Mucosa of rectum (tissue), 2 donors: Measurements from ENCODE around the gene TOB1.
A peak's percentile ranks its signal among the peaks of the same experiment; 100 is the strongest.

Experiments used
- H3K27ac ChIP-seq, 2 donors: one replicate each; pipeline ENCODE4 v1.7.0; 2013; ENCODE audit warnings: inconsistent platforms in 2 of 2, low read depth in 2 of 2, low read length in 2 of 2
- H3K27me3 ChIP-seq, 2 donors: one replicate each; pipeline ENCODE4 v1.7.0; 2013; ENCODE audit warnings: low read length in 2 of 2; ENCODE audit not compliant: control insufficient read depth in 2 of 2, insufficient read depth in 2 of 2
- H3K36me3 ChIP-seq, 2 donors: one replicate each; pipeline ENCODE4 v1.7.0; 2013; ENCODE audit warnings: low read length in 2 of 2; ENCODE audit not compliant: control insufficient read depth in 2 of 2, insufficient read depth in 2 of 2
- H3K4me1 ChIP-seq, 2 donors: one replicate each; pipeline ENCODE4 v1.7.0; 2013; ENCODE audit warnings: low read length in 2 of 2, mild to moderate bottlenecking in 1 of 2; ENCODE audit not compliant: control insufficient read depth in 2 of 2, insufficient read depth in 2 of 2
- H3K4me3 ChIP-seq, 2 donors: one replicate each; pipeline ENCODE4 v1.7.0; 2013; ENCODE audit warnings: low read length in 2 of 2
- H3K9ac ChIP-seq, 2 donors: one replicate each; pipeline ENCODE4 v1.7.0; 2013; ENCODE audit warnings: low read length in 2 of 2, low read depth in 1 of 2, mild to moderate bottlenecking in 1 of 2
- H3K9me3 ChIP-seq, 2 donors: one replicate each; pipeline ENCODE4 v1.7.0; 2013; ENCODE audit warnings: low read length in 2 of 2; ENCODE audit not compliant: control insufficient read depth in 2 of 2
- donor health status: healthy.
- donor health status: Normal muscosa, but diverticular disease.

TOB1 gene

GRCh38 chr17:50868140-50868438 lies 1.9 kb upstream of the TOB1 start:
- Histone ChIP-seq H3K27me3 (no peaks in the 10 kb centered on the region), H3K9me3 (no peaks in the 10 kb centered on the region), H3K4me3 (peak overlapping the region; percentile 84 to 96), H3K4me1 (peaks cover 3 to 13% of the 10 kb centered on the region in 2 donors), H3K9ac (peak overlapping the region; percentile 98 to 100), H3K36me3 (peaks cover 3 to 7% of the 10 kb centered on the region in 2 donors), H3K27ac (peak overlapping the region; percentile 100)

DNA sequence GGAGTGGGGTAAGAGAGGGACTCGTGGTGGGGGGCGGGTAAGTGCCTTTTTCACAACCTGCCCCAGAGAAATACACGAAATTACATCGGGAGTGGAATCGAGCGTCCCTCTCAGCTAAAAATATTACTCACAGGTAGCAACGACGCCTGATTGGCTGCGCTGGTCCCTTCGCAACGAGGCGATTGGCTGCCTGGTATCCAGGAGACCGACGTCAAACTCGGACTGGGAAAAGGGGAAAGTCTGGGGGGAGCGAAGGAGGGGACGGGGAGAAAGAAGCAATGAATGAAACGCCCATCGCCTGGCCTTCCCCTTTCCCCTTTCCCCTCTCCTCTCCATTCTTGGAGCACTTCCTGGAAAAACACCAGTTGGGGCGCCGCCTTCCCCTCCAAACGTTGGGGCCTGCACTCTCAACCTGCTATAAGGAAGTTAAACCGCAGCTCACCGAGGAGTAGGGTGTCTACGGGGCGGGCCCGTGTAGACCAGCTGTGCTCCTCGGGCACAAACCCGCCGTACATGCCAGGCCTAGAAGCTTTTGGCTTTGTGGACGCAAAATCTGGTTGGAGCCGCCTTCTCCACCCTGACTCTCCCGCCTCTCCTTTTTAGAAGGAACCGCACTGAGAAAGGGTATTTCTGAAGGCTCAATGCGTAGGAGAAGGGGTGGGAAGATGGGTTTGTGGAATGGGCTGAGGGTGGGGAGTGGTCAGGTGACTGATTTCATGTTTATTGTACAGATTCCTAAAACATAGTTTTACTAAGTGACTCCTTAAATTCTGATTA lies 1.4 kb upstream of the TOB1 start:
- H3K27me3 ChIP-seq = no peaks in the 10 kb centered on the region
- no peaks in the 10 kb centered on the region for H3K9me3 ChIP-seq
- H3K9ac ChIP-seq = peak overlapping the region; percentile 98 to 100
- peaks cover 8 to 12% of the 10 kb centered on the region in 2 donors for H3K36me3 ChIP-seq
- peak overlapping the region; percentile 100 for H3K27ac ChIP-seq
- peaks cover 6 to 19% of the 10 kb centered on the region in 2 donors for H3K4me1 ChIP-seq
- peak overlapping the region; percentile 84 to 96 for H3K4me3 ChIP-seq

GRCh38 chr17:50866950-50867362 lies 802 bp upstream of the TOB1 start:
- H3K27ac ChIP-seq = peak overlapping the region; percentile 100
- H3K4me1 ChIP-seq = peaks cover 6 to 20% of the 10 kb centered on the region in 2 donors
- H3K4me3 ChIP-seq = peak overlapping the region; percentile 84 to 96
- no peaks in the 10 kb centered on the region for H3K27me3 ChIP-seq
- H3K9ac ChIP-seq = peak overlapping the region; percentile 98 to 100
- H3K9me3 ChIP-seq = no peaks in the 10 kb centered on the region
- peaks cover 8 to 17% of the 10 kb centered on the region in 2 donors for H3K36me3 ChIP-seq

DNA sequence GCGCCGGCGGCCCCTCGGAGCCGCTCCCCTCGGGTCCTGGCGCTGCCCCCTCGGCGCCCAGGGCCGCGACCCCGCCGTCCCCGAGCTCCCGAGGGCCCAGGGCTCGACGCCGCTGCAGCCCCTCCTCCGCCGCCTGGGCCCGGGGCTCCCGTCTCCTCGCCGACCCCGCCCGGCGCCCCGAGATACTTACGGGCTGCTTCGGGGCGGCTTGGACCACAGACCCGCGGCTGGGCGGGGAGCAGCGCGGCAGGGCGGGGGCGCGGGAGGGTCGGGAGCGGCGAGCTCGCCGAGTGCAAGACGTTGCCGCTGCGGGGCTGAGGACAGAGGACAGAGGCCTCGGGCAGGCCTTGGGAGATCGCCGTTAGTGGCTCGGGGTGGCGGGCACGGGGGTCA lies 290 bp downstream of the TOB1 start:
- Histone ChIP-seq H3K27ac (peak overlapping the region; percentile 97 to 98), H3K36me3 (peaks cover 13 to 27% of the 10 kb centered on the region in 2 donors), H3K9me3 (no peaks in the 10 kb centered on the region), H3K27me3 (no peaks in the 10 kb centered on the region), H3K9ac (peak overlapping the region; percentile 89 to 99), H3K4me3 (peak overlapping the region; percentile 96 to 97), H3K4me1 (peaks cover 6 to 21% of the 10 kb centered on the region in 2 donors)

DNA sequence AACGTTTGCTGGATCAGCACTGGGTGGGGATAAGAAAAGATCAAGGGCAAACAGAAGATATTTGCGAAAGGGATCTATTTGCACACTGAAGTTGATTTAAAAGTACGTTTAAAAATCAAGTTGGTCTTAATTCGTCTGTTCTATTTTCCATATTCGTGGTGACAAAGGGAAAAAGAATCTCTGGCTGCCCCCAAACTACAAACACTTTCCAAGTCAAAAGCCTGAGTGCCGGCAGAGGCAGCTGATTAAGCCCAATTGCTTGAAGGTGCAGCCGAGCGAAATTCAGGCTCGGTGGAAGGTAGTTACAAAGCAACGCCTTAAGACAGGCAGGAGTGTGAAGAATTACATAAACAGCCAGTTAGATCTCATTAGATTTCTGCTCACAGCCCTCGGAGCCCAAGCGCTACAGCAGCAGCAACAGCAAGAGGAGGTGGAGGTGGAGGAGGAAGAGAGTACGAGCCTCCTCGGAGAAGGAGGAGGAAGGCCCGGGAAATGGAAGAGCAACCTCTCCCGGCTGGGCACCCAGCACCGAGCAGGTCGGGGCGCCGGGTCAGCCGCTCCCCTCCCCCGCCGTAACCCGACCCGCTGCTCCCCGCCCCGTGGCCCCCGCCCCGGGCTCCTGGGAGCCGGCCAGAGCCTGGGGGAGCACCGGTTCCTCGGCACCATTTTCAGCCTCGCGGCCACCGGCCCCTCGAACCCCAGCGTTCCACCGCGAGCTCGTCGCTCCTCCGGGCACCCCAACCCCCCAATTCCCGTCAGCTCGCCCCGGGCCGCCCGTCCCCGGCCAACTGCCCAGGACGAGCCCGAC lies 890 bp downstream of the TOB1 start:
- peaks cover 6 to 21% of the 10 kb centered on the region in 2 donors for H3K4me1 ChIP-seq
- H3K27me3 ChIP-seq = no peaks in the 10 kb centered on the region
- H3K36me3 ChIP-seq = peaks cover 13 to 27% of the 10 kb centered on the region in 2 donors
- H3K4me3 ChIP-seq = peak overlapping the region; percentile 96 to 97
- peak overlapping the region; percentile 97 to 98 for H3K27ac ChIP-seq
- H3K9me3 ChIP-seq = no peaks in the 10 kb centered on the region
- peak overlapping the region; percentile 89 to 99 for H3K9ac ChIP-seq

GRCh38 chr17:50864747-50865059 lies 1.5 kb downstream of the TOB1 start:
- Histone ChIP-seq H3K9me3 (no peaks in the 10 kb centered on the region), H3K27me3 (no peaks in the 10 kb centered on the region), H3K27ac (peak overlapping the region; percentile 97 to 98), H3K4me1 (peaks cover 6 to 21% of the 10 kb centered on the region in 2 donors), H3K36me3 (peaks cover 13 to 27% of the 10 kb centered on the region in 2 donors), H3K4me3 (peak overlapping the region; percentile 96 to 97), H3K9ac (peak overlapping the region; percentile 89 to 99)

DNA sequence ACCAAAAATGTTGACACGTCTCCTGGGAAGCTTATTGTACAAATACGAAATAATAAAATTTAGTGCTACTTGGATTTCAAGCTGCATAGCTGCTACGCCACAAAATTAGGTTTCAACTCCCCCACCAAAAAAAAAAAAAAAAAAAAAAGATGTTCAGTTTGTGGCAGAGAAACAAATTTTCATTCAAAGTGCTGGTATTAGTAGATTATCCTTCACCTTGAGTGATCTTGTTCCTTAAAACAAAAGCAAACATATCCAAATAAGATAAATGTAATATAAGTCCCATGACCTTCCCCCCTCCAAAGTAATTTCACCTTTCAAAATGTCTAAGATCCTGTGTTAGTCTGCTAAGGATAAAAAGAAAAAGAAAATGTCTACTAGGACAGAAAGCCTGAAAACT lies 2.2 kb downstream of the TOB1 start:
- H3K4me3 ChIP-seq = peak overlapping the region; percentile 96 to 97
- no peaks in the 10 kb centered on the region for H3K27me3 ChIP-seq
- no peaks in the 10 kb centered on the region for H3K9me3 ChIP-seq
- H3K27ac ChIP-seq = peak overlapping the region; percentile 97 to 98
- H3K9ac ChIP-seq = peak overlapping the region; percentile 89 to 99
- peaks cover 13 to 27% of the 10 kb centered on the region in 2 donors for H3K36me3 ChIP-seq
- peaks cover 6 to 21% of the 10 kb centered on the region in 2 donors for H3K4me1 ChIP-seq

GRCh38 chr17:50863221-50863843 lies 2.8 kb downstream of the TOB1 start:
- no peaks in the 10 kb centered on the region for H3K27me3 ChIP-seq
- no peaks in the 10 kb centered on the region for H3K9me3 ChIP-seq
- H3K9ac ChIP-seq = peak overlapping the region; percentile 35 to 89
- peaks cover 13 to 27% of the 10 kb centered on the region in 2 donors for H3K36me3 ChIP-seq
- peaks cover 10 to 20% of the 10 kb centered on the region in 2 donors for H3K4me1 ChIP-seq
- peak overlapping the region; percentile 96 to 97 for H3K4me3 ChIP-seq
- H3K27ac ChIP-seq = peak overlapping the region; percentile 56 to 97

GRCh38 chr17:50861822-50862528 lies 4.2 kb downstream of the TOB1 start:
- Histone ChIP-seq H3K27me3 (no peaks in the 10 kb centered on the region), H3K9ac (peak overlapping the region in 1 of 2 donors; percentile 11), H3K4me3 (peak overlapping the region in 1 of 2 donors; percentile 97), H3K4me1 (peaks cover 11 to 19% of the 10 kb centered on the region in 2 donors), H3K27ac (peak overlapping the region in 1 of 2 donors; percentile 23), H3K36me3 (peaks cover 13 to 27% of the 10 kb centered on the region in 2 donors), H3K9me3 (no peaks in the 10 kb centered on the region)
